Upper lobe of left lung (tissue), 6 donors: ENCODE data around the gene RASAL2. TPM values are rescaled to one million over a fixed set of nuclear protein-coding genes. Genes with fewer than 3 reads are reported as not detected.

Experiments
- ATAC-seq, 2 donors: fragments of 200-7000 bp; cut with Tn5 transposase; one replicate each; pipeline ENCODE4 v1.9.1; 2022; ENCODE audit warnings: mild to moderate bottlenecking in 2 of 2, moderate library complexity in 2 of 2; ENCODE audit not compliant: low FRiP score in 2 of 2
- DNase-seq, 2 donors: peaks; one replicate each; pipeline ENCODE4 v3.0.0-alpha.2; 2019 to 2020
- H3K27ac ChIP-seq, 4 donors: fragments of 200-600 bp; sonication (generic); one replicate each; pipeline ENCODE4 v1.5.1; 2016 to 2019
- H3K27me3 ChIP-seq, 4 donors: fragments of 200-600 bp; sonication (generic); one replicate each; pipeline ENCODE4 v1.5.1; 2017 to 2019
- H3K36me3 ChIP-seq, 4 donors: fragments of 200-600 bp; sonication (generic); one replicate each; pipeline ENCODE4 v1.5.1; 2016 to 2019
- H3K4me1 ChIP-seq, 4 donors: fragments of 200-600 bp; sonication (generic); one replicate each; pipeline ENCODE4 v1.5.1; 2018 to 2019
- H3K4me3 ChIP-seq, 4 donors: fragments of 200-600 bp; sonication (generic); one replicate each; pipeline ENCODE4 v1.5.1; 2017 to 2019; ENCODE audit warnings: mild to moderate bottlenecking in 2 of 4, moderate library complexity in 1 of 4
- H3K9me3 ChIP-seq, 4 donors: fragments of 200-600 bp; sonication (generic); one replicate each; pipeline ENCODE4 v1.5.1; 2018 to 2019
- EP300 ChIP-seq, 4 donors: sonication (generic); formaldehyde crosslinking; IDR thresholded peaks; one replicate each; pipeline ENCODE4 v1.5.1; 2017; ENCODE audit warnings: antibody characterized with exemption in 4 of 4, control low read depth in 2 of 4
- POLR2A ChIP-seq, 4 donors: fragments of 450-650 bp; IDR thresholded peaks; one replicate each; pipeline ENCODE4 v1.5.1; 2016 to 2017; ENCODE audit warnings: antibody characterized with exemption in 4 of 4, mild to moderate bottlenecking in 2 of 4
- POLR2AphosphoS5 ChIP-seq, 2 donors: sonication (generic); formaldehyde crosslinking; IDR thresholded peaks; one replicate each; pipeline ENCODE4 v1.5.1; 2017; ENCODE audit warnings: antibody characterized with exemption in 2 of 2
- WGBS, 2 donors: methylation state at CpG; one replicate each; pipeline ENCODE4 v1.1.5; 2017 to 2018; 5-methylcytosine and 5-hydroxymethylcytosine counted together
- total RNA-seq, 6 donors: library from RNA; depleted of rRNA in 4 of 6; stranded (reverse); fragments of >200 nt in 4 of 6; gene quantifications; one replicate each; pipeline versions ENCODE4 v1.1.0 to v1.2.1, GENCODE V29; 2016 to 2021
- TF ChIP-seq, protein P1 (sequence below), 6 experiments: fragments of 450-650 bp in 4 of 6; fragments of 200-600 bp in 2 of 6; sonication (generic) in 2 of 6; IDR thresholded peaks; one replicate each; pipeline ENCODE4 v1.5.1; 2016 to 2019; ENCODE audit warnings: antibody characterized with exemption in 6 of 6
- donor health status: DM: no; HTN: no; CAD: no; lungs with moderate emphysema.
- donor health status: DM: no; HTN: yes; CAD: no; lungs with severe emphysema.

The RASAL2 gene
- total RNA-seq, 6 donors from 2014 or later, result 24.7 to 59.0 (median 41.6) TPM

DNA sequence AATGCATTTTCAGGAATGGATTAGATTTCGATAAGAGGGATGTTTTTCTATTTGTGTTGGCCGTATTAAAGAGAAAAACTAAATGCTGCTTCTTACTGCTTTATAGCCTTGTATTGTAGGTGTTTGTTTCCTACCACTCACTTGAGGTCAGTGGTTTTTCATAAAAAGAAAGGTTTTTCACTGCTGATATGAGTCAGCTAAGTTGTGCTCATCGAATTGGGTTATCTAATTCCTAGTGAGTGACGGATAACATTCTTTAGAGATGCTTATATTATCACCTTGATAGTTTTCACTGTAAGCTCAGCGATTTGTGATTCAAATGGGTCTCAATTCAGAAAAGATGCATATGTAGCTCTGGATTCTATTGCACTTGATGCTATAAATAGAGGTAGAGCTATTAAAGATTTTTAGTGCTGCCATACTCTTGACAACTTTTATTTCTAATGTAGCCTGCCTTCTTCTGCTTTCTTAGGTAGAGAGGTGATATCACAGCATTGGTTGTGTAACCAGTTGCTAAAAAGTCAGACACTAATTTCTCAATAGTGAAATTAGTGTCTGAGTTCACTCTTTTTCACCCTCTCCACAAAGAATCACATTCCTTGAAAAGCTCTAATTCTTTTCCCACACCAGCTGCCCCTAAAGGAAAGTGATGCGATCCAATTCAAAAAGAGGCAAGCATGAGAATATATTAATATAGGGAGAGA, 180.0 kb downstream of the RASAL2 start:
- TF ChIP-seq, protein P1, sequence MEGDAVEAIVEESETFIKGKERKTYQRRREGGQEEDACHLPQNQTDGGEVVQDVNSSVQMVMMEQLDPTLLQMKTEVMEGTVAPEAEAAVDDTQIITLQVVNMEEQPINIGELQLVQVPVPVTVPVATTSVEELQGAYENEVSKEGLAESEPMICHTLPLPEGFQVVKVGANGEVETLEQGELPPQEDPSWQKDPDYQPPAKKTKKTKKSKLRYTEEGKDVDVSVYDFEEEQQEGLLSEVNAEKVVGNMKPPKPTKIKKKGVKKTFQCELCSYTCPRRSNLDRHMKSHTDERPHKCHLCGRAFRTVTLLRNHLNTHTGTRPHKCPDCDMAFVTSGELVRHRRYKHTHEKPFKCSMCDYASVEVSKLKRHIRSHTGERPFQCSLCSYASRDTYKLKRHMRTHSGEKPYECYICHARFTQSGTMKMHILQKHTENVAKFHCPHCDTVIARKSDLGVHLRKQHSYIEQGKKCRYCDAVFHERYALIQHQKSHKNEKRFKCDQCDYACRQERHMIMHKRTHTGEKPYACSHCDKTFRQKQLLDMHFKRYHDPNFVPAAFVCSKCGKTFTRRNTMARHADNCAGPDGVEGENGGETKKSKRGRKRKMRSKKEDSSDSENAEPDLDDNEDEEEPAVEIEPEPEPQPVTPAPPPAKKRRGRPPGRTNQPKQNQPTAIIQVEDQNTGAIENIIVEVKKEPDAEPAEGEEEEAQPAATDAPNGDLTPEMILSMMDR (IDR thresholded peaks at IDR 0.05), result no peak
- TF ChIP-seq POLR2A (IDR thresholded peaks at IDR 0.05), result no peak
- no peak for TF ChIP-seq EP300 (IDR thresholded peaks at IDR 0.05)
- TF ChIP-seq POLR2AphosphoS5 (IDR thresholded peaks at IDR 0.05), result no peak
- Histone ChIP-seq H3K27ac (no peak overlapping the region), H3K36me3 (no peaks in the 10 kb centered on the region), H3K27me3 (no peaks in the 10 kb centered on the region), H3K9me3 (no peaks in the 10 kb centered on the region), H3K4me3 (no peak overlapping the region), H3K4me1 (peaks cover 8 to 22% (median 9%) of the 10 kb centered on the region in 4 donors)
- WGBS, 2 donors, result 83 to 90% methylated on average over 6 of the region's 6 CpGs
- ATAC-seq, result no peak
- DNase-seq, result no peak

DNA sequence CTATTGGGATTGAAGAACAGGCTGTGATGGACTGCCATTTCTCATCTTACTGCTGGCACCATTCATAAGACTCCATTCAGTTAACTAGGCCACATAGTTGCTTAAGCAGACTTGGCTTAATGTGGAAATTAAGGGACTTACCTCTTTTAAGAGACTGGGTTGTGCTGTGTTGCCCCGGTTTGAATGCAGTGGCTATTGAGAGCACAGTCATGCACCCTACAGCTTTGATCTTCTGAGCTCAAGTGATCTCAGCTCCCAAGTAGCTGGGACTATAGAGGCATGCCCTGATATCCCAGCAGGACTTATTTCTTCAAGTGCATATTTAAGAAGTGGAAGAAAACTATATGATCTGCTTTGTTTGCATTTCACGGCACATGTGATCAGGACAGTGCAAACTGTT, 181.1 kb downstream of the RASAL2 start:
- DNase-seq, result no peak

DNA sequence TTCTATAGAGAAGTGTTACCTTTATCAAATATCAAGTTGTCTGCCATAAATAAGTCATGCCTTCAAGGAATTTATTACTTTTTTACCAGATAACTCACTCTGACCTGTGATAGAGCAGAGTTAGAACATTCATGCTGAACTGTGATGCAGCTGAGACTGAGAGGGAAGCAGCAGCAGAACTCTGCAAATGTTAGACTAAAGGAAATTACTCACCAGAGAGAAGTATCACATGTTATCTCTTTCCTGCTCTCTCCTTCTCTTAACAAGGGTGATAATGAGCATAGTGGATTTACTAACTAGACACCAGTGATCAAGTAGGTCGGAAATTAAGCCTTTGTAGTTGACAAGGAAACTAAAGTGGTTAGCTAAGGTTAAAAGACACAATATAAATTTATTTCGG, 181.6 kb downstream of the RASAL2 start:
- 81 to 83% methylated on average over 2 of the region's 2 CpGs for WGBS, 2 donors
- H3K4me1 ChIP-seq, result peaks cover 13 to 22% (median 15%) of the 10 kb centered on the region in 4 donors
- no peaks in the 10 kb centered on the region for H3K9me3 ChIP-seq
- DNase-seq (no peak), ATAC-seq (no peak)
- H3K36me3 ChIP-seq, result no peaks in the 10 kb centered on the region
- no peak overlapping the region for H3K27ac ChIP-seq
- no peaks in the 10 kb centered on the region for H3K27me3 ChIP-seq
- no peak overlapping the region for H3K4me3 ChIP-seq
- TF ChIP-seq POLR2AphosphoS5 (IDR thresholded peaks at IDR 0.05) (no peak), POLR2A (IDR thresholded peaks at IDR 0.05) (no peak), EP300 (IDR thresholded peaks at IDR 0.05) (no peak)
- TF ChIP-seq, protein P1 (IDR thresholded peaks at IDR 0.05), result no peak

More for the DNA sequence above, 181.1 kb downstream of the RASAL2 start:
- 75 to 82% methylated on average over 2 of the region's 2 CpGs for WGBS, 2 donors
- ATAC-seq, result no peak
- no peaks in the 10 kb centered on the region for H3K36me3 ChIP-seq
- H3K4me3 ChIP-seq, result no peak overlapping the region
- no peak overlapping the region for H3K27ac ChIP-seq
- H3K4me1 ChIP-seq, result peaks cover 13 to 22% (median 15%) of the 10 kb centered on the region in 4 donors
- H3K9me3 ChIP-seq, result no peaks in the 10 kb centered on the region
- TF ChIP-seq, protein P1 (IDR thresholded peaks at IDR 0.05), result no peak
- TF ChIP-seq POLR2AphosphoS5 (IDR thresholded peaks at IDR 0.05) (no peak), POLR2A (IDR thresholded peaks at IDR 0.05) (no peak), EP300 (IDR thresholded peaks at IDR 0.05) (no peak)
- no peaks in the 10 kb centered on the region for H3K27me3 ChIP-seq

DNA sequence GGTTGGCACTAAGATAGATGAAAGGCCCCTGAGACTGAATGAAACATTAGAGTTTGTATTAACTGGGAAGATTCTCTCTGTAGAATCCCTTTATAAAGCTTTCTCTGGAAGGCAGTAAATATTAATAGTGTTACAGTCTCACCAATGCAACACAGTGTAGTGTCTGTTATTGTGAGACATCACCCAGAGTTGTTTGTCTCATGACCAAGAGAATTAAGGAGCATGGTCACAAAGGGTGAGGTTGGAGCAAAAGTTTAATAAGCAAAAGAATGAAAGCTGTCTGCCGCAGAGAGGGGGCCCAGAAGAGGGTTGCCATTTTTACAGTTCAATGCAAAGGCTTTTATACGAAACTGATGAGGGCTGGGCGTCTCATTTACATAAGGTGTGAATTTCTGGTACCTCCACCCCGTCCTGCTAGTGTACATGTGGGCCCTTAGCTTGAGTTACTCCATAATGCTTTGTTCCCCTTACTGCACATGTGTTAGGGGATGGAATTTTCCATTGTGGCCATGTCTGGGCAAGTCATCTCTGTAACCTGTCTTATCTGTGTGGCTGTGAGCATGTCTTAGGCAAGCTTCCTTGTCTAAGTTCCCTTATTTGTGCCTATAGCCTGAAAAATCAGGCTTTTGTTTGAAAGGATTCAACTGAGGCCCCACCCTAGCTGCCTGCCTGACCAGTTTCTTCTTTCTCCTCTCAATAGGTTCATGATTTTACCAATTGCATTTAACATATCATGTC, 184.1 kb downstream of the RASAL2 start:
- Histone ChIP-seq H3K36me3 (no peaks in the 10 kb centered on the region), H3K4me1 (peaks cover 15 to 39% (median 26%) of the 10 kb centered on the region in 4 donors), H3K27ac (no peak overlapping the region), H3K4me3 (no peak overlapping the region), H3K27me3 (no peaks in the 10 kb centered on the region), H3K9me3 (no peaks in the 10 kb centered on the region)
- TF ChIP-seq POLR2A (IDR thresholded peaks at IDR 0.05) (no peak), EP300 (IDR thresholded peaks at IDR 0.05) (no peak), POLR2AphosphoS5 (IDR thresholded peaks at IDR 0.05) (no peak)
- TF ChIP-seq, protein P1 (IDR thresholded peaks at IDR 0.05), result no peak
- WGBS, 2 donors, result 84 to 89% methylated on average over 4 of the region's 4 CpGs
- ATAC-seq (peak in 1 of 2 donors; percentile 57), DNase-seq (no peak)
